ENCODE measurements around the gene SCAPER. TPM values are rescaled to one million over a fixed set of nuclear protein-coding genes. Genes with fewer than 3 reads are reported as not detected.

The SCAPER gene
- total RNA-seq, 1 donor = 9.1 TPM

DNA sequence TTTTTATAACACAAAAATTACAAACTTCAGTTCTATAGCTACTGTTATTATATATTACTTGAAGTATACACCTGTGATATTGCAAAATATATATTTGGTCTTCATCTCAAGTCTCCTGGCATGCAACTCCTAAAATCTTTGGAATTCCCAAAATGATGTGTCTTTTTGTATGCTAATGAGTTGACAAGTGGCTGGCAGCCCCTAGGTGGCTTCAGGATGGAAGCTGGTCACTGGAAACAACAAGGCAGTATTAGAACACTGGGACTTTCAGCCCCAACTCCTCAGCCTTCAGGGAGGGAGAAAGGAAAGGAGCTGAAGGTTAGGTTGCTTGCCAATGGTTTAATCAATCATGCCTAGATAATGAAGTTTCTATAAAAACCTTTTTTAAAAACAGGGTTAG lies 112.0 kb downstream of the SCAPER start:
- no peak for DNase-seq (ENCODE audit: low read depth)
- no peak overlapping the region for H3K4me3 ChIP-seq (ENCODE audit: low read depth, low read length)
- TF ChIP-seq CTCF (IDR thresholded peaks at IDR 0.05; ENCODE audit: insufficient read depth, low read depth, low read length) = no peak

DNA sequence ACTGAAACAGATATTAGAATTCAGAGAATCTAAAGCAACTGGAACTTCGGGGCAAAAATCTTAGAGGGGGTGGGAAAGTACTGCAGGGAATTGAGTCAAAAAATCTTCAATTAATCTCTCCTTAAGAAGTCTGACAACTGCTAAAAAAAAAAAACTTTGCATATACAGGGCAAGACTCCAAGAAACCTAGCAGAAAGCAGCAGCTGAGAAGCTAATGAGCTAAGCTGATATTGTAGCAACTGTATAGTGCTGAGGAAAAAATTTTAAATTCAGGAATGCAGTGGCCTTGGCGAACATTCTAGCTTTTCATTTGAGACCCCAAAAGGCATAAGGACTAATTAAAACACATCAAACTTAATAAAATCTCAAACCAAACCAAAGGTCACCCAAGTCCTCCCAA lies 113.6 kb downstream of the SCAPER start:
- DNase-seq (ENCODE audit: low read depth) = no peak
- no peak for TF ChIP-seq CTCF (IDR thresholded peaks at IDR 0.05; ENCODE audit: insufficient read depth, low read depth, low read length)
- H3K4me3 ChIP-seq (ENCODE audit: low read depth, low read length) = no peak overlapping the region

GRCh38 chr15:76787273-76787672 lies 117.9 kb downstream of the SCAPER start:
- TF ChIP-seq CTCF (IDR thresholded peaks at IDR 0.05; ENCODE audit: insufficient read depth, low read depth, low read length) = no peak
- no peak for DNase-seq (ENCODE audit: low read depth)
- no peak overlapping the region for H3K4me3 ChIP-seq (ENCODE audit: low read depth, low read length)

GRCh38 chr15:76776969-76777368 lies 128.2 kb downstream of the SCAPER start:
- TF ChIP-seq CTCF (IDR thresholded peaks at IDR 0.05; ENCODE audit: insufficient read depth, low read depth, low read length) = no peak
- H3K4me3 ChIP-seq (ENCODE audit: low read depth, low read length) = no peak overlapping the region
- no peak for DNase-seq (ENCODE audit: low read depth)

- TF ChIP-seq CTCF (IDR thresholded peaks at IDR 0.05; ENCODE audit: insufficient read depth, low read depth, low read length) = no peak
- no peak for DNase-seq (ENCODE audit: low read depth)
- H3K4me3 ChIP-seq (ENCODE audit: low read depth, low read length) = no peak overlapping the region
Observed at GRCh38 chr15:76776480-76776879, 128.7 kb downstream of the SCAPER start.

GRCh38 chr15:76773234-76773633 lies 131.9 kb downstream of the SCAPER start:
- TF ChIP-seq CTCF (IDR thresholded peaks at IDR 0.05; ENCODE audit: insufficient read depth, low read depth, low read length) = no peak
- no peak for DNase-seq (ENCODE audit: low read depth)
- H3K4me3 ChIP-seq (ENCODE audit: low read depth, low read length) = no peak overlapping the region

DNA sequence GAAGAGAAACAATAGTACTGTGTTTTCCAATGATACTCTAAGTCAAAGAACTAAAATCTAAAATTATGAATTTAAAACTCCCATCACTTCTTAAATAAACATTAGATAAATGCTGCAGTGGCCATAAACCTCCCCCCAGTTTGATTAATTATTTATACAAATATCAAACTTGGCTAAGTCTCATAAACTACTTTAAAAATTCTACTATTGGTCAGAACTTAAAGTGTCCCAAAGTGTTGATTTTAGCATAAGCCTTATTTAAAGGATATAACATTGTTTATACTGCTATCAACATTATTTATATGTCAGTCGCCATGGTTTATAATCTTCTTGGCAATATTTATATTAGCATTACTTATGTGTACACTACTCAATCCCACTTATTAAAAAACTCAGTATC lies 132.4 kb downstream of the SCAPER start:
- DNase-seq (ENCODE audit: low read depth) = peak; percentile 30
- no peak overlapping the region for H3K4me3 ChIP-seq (ENCODE audit: low read depth, low read length)
- TF ChIP-seq CTCF (IDR thresholded peaks at IDR 0.05; ENCODE audit: insufficient read depth, low read depth, low read length) = no peak
